BLaER1 (cell line): ENCODE results near the gene ACIN1.

Experiments
- H3K27ac ChIP-seq: shearing (Covaris generic); formaldehyde crosslinking; 2 replicates; pipeline ENCODE4 v1.8.1; 2022
- H3K27me3 ChIP-seq: shearing (Covaris generic); formaldehyde crosslinking; 2 replicates; pipeline ENCODE4 v1.8.1; 2022
- H3K36me3 ChIP-seq: shearing (Covaris generic); formaldehyde crosslinking; 2 replicates; pipeline ENCODE4 v1.8.1; 2022
- H3K4me1 ChIP-seq: shearing (Covaris generic); formaldehyde crosslinking; 2 replicates; pipeline ENCODE4 v1.8.1; 2022
- H3K4me2 ChIP-seq: shearing (Covaris generic); formaldehyde crosslinking; 2 replicates; pipeline ENCODE4 v1.8.1; 2022
- H3K4me3 ChIP-seq: shearing (Covaris generic); formaldehyde crosslinking; 2 replicates; pipeline ENCODE4 v1.8.1; 2022
- H3K9ac ChIP-seq: shearing (Covaris generic); formaldehyde crosslinking; 2 replicates; pipeline ENCODE4 v1.8.1; 2022
- H3K9me3 ChIP-seq: shearing (Covaris generic); formaldehyde crosslinking; 2 replicates; pipeline ENCODE4 v1.8.1; 2022
- H4K20me1 ChIP-seq: shearing (Covaris generic); formaldehyde crosslinking; 2 replicates; pipeline ENCODE4 v1.8.1; 2022
- Cebpa-rat ChIP-seq: shearing (Covaris generic); IDR thresholded peaks from 2 replicates; pipeline ENCODE4 v1.8.1; 2022

ACIN1 gene

GRCh38 chr14:23106747-23107045 lies 11.8 kb upstream of the ACIN1 start:
- H3K4me1 ChIP-seq, result no peaks in the 10 kb centered on the region
- no peak overlapping the region for H3K27ac ChIP-seq
- H3K4me2 ChIP-seq, result no peak overlapping the region

GRCh38 chr14:23105348-23105824 lies 10.4 kb upstream of the ACIN1 start:
- Histone ChIP-seq H4K20me1 (no peaks in the 10 kb centered on the region; the same call in 1 of the 2 replicates), H3K27ac (no peak overlapping the region), H3K27me3 (no peaks in the 10 kb centered on the region), H3K4me3 (no peak overlapping the region), H3K4me1 (peaks cover 12% of the 10 kb centered on the region), H3K4me2 (no peak overlapping the region), H3K9me3 (peaks cover 11% of the 10 kb centered on the region), H3K36me3 (no peaks in the 10 kb centered on the region), H3K9ac (no peak overlapping the region)
- no peak for TF ChIP-seq Cebpa-rat

More at GRCh38 chr14:23106747-23107045, 11.8 kb upstream of the ACIN1 start:
- Histone ChIP-seq H3K36me3 (no peaks in the 10 kb centered on the region), H3K9ac (no peak overlapping the region), H3K27me3 (no peaks in the 10 kb centered on the region), H4K20me1 (no peaks in the 10 kb centered on the region; the same call in 1 of the 2 replicates), H3K9me3 (peaks cover 11% of the 10 kb centered on the region), H3K4me3 (no peak overlapping the region)
- no peak for TF ChIP-seq Cebpa-rat

- peaks cover 5% of the 10 kb centered on the region; the same call in 1 of the 2 replicates for H4K20me1 ChIP-seq
- no peak for TF ChIP-seq Cebpa-rat
- no peak within 1 kb of the TSS for H3K4me3 ChIP-seq
- H3K36me3 ChIP-seq, result no peaks in the 10 kb centered on the region
- no peak within 1 kb of the TSS for H3K9ac ChIP-seq
- H3K4me2 ChIP-seq, result no peak within 1 kb of the TSS
- peaks cover 11% of the 10 kb centered on the region for H3K9me3 ChIP-seq
- peaks cover 15% of the 10 kb centered on the region for H3K4me1 ChIP-seq
- no peaks in the 10 kb centered on the region for H3K27me3 ChIP-seq
- H3K27ac ChIP-seq, result no peak within 1 kb of the TSS
These were observed 9.8 kb upstream of the ACIN1 start, which contains the start of gene CIROP for GRCh38 chr14:23104591-23105347. Gene CIROP, minus strand, starts transcription at chr14:23104989. Its CDS starts 69 bp downstream, at chr14:23104920.

- no peak overlapping the region for H3K4me2 ChIP-seq
- H3K9me3 ChIP-seq, result peaks cover 11% of the 10 kb centered on the region
- H4K20me1 ChIP-seq, result peaks cover 11% of the 10 kb centered on the region
- H3K4me3 ChIP-seq, result no peak overlapping the region
- H3K9ac ChIP-seq, result no peak overlapping the region
- H3K4me1 ChIP-seq, result peaks cover 15% of the 10 kb centered on the region
- no peaks in the 10 kb centered on the region for H3K27me3 ChIP-seq
- no peak overlapping the region for H3K27ac ChIP-seq
- peaks cover 4% of the 10 kb centered on the region for H3K36me3 ChIP-seq
- no peak for TF ChIP-seq Cebpa-rat
These were observed 9.2 kb upstream of the ACIN1 start for GRCh38 chr14:23104070-23104590.

GRCh38 chr14:23103581-23103980 lies 8.6 kb upstream of the ACIN1 start:
- Histone ChIP-seq H3K9me3 (peaks cover 7% of the 10 kb centered on the region), H3K27me3 (no peaks in the 10 kb centered on the region), H3K27ac (no peak overlapping the region), H3K9ac (no peak overlapping the region), H3K4me3 (no peak overlapping the region), H4K20me1 (peaks cover 12% of the 10 kb centered on the region), H3K4me1 (peaks cover 15% of the 10 kb centered on the region), H3K4me2 (no peak overlapping the region), H3K36me3 (peaks cover 9% of the 10 kb centered on the region)
- TF ChIP-seq Cebpa-rat, result no peak

GRCh38 chr14:23102801-23103200 lies 7.9 kb upstream of the ACIN1 start:
- Histone ChIP-seq H3K4me2 (no peak overlapping the region), H3K27ac (no peak overlapping the region), H3K9ac (no peak overlapping the region), H3K4me3 (no peak overlapping the region), H3K9me3 (no peaks in the 10 kb centered on the region), H3K36me3 (peaks cover 17% of the 10 kb centered on the region), H3K4me1 (peaks cover 19% of the 10 kb centered on the region), H3K27me3 (no peaks in the 10 kb centered on the region), H4K20me1 (peaks cover 18% of the 10 kb centered on the region)
- TF ChIP-seq Cebpa-rat, result no peak

- Histone ChIP-seq H3K9ac (no peak overlapping the region), H3K27me3 (no peaks in the 10 kb centered on the region), H3K4me1 (peaks cover 26% of the 10 kb centered on the region), H3K4me2 (no peak overlapping the region), H3K36me3 (peaks cover 22% of the 10 kb centered on the region), H3K27ac (no peak overlapping the region), H3K4me3 (no peak overlapping the region), H3K9me3 (no peaks in the 10 kb centered on the region), H4K20me1 (peaks cover 25% of the 10 kb centered on the region)
- TF ChIP-seq Cebpa-rat, result no peak
These were observed 7.2 kb upstream of the ACIN1 start for GRCh38 chr14:23101986-23102625.

- Histone ChIP-seq H3K27me3 (no peaks in the 10 kb centered on the region), H3K36me3 (peaks cover 22% of the 10 kb centered on the region), H3K27ac (no peak overlapping the region), H3K4me3 (no peak overlapping the region), H3K9ac (no peak overlapping the region), H3K4me1 (peaks cover 33% of the 10 kb centered on the region), H4K20me1 (peaks cover 32% of the 10 kb centered on the region), H3K4me2 (peak overlapping the region; percentile 36), H3K9me3 (no peaks in the 10 kb centered on the region)
- TF ChIP-seq Cebpa-rat, result no peak
These were observed 6.5 kb upstream of the ACIN1 start for GRCh38 chr14:23101213-23101970.

GRCh38 chr14:23099212-23099861 lies 4.4 kb upstream of the ACIN1 start:
- Histone ChIP-seq H4K20me1 (peaks cover 35% of the 10 kb centered on the region), H3K4me1 (peaks cover 38% of the 10 kb centered on the region), H3K4me3 (no peak overlapping the region), H3K36me3 (peaks cover 22% of the 10 kb centered on the region), H3K9me3 (no peaks in the 10 kb centered on the region), H3K9ac (no peak overlapping the region), H3K27ac (no peak overlapping the region), H3K27me3 (no peaks in the 10 kb centered on the region), H3K4me2 (no peak overlapping the region)
- no peak for TF ChIP-seq Cebpa-rat
